Muscle of back (tissue), 11 donors: Measurements from ENCODE around the gene IFTAP. TPM values are rescaled to one million over a fixed set of nuclear protein-coding genes. Genes with fewer than 3 reads are reported as not detected.

Source experiments
- DNase-seq, 3 donors: peaks; one replicate each; pipeline versions ENCODE4 v3.0.0 to v3.0.0-alpha.2; 2013
- polyA plus RNA-seq, 10 donors: library from polyadenylated mRNA; unstranded; fragments of 120-200 nt; gene quantifications; one replicate each; pipeline ENCODE4 v1.2.1, GENCODE V29; 2013; ENCODE audit not compliant: insufficient read length in 10 of 10

The IFTAP gene
- polyA plus RNA-seq, 10 donors = 31.0 to 57.6 (median 46.3) TPM

DNA sequence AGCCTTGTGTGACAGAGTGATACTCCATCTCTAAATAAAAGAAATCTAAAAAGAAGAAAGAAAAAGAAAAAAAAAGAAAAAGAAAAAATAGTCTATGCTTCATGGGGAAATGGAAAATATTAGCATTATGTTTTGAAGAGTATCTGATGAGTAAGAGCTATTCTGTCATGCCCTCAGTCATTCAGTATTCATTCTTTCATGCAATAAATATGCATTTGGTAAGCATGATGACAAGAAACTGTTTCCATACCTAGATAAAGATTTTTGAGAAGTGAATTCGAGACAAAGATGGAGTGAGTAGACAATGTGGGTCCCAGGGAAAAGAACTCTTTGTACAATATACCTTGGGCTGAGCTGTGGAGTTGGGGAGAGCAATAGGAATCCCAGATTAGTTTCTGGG lies 6.2 kb upstream of the IFTAP start:
- no peak for DNase-seq

DNA sequence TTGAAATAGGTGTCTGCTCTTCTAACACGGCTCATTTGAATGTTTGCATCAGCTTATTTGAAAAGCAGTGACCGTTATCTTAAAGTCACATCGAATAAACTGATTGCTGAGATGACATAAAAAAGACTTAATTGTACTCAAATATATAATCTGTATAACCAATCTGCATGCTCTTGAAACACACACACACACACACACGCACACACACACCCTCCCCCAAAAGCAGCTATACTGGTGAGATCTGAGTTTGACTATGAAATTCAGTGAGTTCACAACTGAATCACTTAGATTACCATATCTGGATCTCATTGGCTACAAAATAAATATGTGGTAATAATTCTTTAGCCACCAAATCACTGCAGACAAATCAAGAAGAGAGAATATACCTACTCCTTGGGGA lies 3.8 kb upstream of the IFTAP start:
- no peak for DNase-seq

DNA sequence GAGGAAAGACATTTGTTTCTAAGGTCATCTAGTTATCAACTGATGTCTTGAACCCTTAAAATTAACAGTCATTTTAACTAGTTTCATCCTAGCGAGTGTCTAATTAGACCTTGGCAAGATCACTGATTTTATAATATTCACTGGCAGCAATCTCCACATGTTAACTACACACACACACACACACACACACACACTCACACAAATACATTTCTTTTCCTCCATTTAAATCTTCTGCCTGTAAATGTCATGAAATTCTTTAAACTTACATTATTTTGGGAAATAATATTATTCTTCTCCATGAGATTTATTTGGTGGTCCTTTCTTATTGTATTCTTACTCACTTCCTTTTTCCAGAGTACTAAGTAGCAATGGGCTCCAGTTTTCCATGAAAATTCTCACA lies 2.9 kb upstream of the IFTAP start:
- no peak for DNase-seq

- no peak for DNase-seq
Measured at GRCh38 chr11:36596880-36597279, 2.6 kb downstream of the IFTAP start.

- no peak for DNase-seq
Measured at GRCh38 chr11:36598051-36598450, 3.7 kb downstream of the IFTAP start, which contains the start of gene RAG2. RAG2 (minus strand) TSS chr11:36598236; CDS start chr11:36594168, 4,068 bp downstream.

- no peak for DNase-seq
Measured at GRCh38 chr11:36600180-36600579, 5.9 kb downstream of the IFTAP start.

- DNase-seq = no peak
Measured at GRCh38 chr11:36601155-36601554, 6.9 kb downstream of the IFTAP start.

DNA sequence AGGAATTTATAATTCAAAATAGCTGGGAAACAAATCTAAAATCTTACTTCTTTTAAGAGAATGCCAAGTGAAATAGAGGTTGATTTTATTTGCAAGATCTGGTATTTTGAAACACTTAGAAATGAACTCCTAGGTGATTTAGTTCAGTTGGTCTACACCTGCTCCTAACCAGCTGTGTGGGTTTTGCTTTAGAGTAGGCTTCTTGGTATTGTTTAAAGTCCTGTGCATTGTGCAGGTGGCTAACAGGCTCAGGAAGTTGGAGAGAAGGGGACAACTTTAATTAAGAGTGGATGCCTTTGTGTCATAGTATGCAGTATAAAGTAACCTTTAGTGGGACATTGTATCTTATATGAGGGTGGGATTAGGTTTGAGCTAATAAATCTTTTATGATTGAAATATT lies 7.8 kb downstream of the IFTAP start:
- no peak for DNase-seq

- DNase-seq = no peak
Measured at GRCh38 chr11:36605221-36606216, 11.2 kb downstream of the IFTAP start.

DNA sequence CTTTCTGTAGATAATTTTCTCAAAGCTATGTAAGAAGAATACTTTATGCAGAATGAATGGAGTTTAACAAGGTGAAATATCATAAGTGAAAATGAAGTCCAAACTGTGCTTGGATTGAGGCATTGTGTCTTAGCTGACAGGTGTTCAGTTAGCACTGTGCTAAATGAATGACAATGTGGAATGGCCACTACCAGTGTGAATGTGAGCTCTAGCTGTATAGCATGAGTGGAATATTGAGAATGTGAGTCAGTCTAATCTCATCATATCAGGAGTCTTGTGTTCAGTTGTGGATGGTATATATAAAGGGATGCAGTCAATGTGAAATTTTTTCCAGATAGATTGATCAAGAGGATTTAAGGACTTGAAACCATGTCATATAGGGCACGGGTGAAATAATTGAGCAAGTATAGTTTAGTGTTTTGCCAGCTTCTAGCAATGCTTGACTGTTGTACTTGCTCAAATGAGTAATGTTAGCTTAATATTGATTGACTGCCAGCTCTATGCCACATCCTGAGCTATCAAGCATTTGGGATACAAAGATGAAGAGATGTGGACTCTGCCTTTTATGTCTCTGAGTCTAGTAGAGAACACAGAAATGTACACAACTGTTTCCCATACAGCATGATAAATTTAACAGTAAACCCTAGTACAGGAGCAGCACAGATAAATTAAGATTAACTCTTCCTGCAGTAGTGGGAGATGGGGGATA lies 14.3 kb downstream of the IFTAP start:
- no peak for DNase-seq

GRCh38 chr11:36609383-36609782 lies 15.1 kb downstream of the IFTAP start:
- no peak for DNase-seq

DNA sequence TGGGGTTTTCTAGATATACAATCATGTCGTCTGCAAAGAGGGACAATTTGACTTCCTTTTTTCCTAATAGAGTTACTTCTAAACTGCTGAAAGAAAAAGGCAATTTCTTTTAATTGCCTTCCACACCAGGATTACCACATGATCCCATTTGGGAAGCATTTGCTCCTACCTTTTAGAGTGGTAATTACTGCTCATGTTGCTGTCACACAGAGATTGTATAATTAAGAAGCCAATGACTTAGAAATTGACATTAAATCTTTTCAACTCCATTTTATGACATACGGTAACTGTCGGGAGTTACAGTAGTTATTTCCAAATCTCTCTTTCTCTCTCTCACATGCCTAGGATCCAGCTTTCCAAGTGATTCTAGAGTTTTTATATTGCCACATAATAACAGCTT lies 21.5 kb downstream of the IFTAP start:
- no peak for DNase-seq

GRCh38 chr11:36617543-36618362 lies 23.5 kb downstream of the IFTAP start:
- no peak for DNase-seq

GRCh38 chr11:36618363-36619047 lies 24.2 kb downstream of the IFTAP start:
- no peak for DNase-seq

- DNase-seq = peak; percentile 9 to 39 (median 15)
Measured at GRCh38 chr11:36619502-36619901, 25.2 kb downstream of the IFTAP start.

- no peak for DNase-seq
Measured at GRCh38 chr11:36620246-36620645, 25.9 kb downstream of the IFTAP start.

- DNase-seq = peak; percentile 14 to 58 (median 31)
Measured at GRCh38 chr11:36622431-36623136, 28.3 kb downstream of the IFTAP start.

- no peak for DNase-seq
Measured at GRCh38 chr11:36623494-36623893, 29.2 kb downstream of the IFTAP start.

DNA sequence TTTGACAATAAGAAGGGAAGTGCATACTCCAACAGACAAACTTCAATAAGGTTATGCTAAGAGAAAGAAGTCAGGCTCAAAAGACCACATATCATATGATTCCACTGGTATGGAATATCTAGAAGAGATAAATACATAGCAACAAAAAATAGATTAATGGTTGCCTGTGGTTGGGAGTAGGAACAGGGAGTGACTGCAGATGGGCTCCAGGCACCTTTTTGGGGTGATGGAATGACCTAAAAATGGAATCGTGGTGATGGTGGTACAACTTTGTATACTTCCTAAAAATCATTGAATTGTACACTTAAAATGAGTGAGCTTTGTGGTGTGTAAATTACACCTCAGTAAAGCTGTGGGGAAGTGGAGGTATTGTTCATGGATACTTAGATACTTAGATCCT lies 32.7 kb downstream of the IFTAP start:
- DNase-seq = no peak

DNA sequence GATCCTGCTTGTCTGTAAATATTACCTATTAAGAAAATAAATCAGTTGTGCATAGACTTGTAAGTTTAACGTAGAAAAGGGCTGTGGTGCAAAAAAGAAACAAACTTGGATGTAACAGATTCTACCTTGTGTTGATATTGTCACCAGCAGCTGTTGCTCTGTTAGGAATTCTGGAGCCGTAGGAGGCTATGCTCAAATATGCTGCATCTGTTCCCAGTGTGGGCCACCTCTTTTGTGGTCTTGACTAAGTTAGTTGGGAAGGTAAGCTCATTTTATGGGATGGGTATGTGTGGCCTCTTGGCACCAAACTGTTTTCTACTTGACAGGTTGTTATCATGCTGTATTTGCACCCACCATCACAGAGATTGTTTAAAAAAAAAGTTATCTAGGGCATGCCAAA lies 33.2 kb downstream of the IFTAP start:
- no peak for DNase-seq

GRCh38 chr11:36628141-36628540 lies 33.8 kb downstream of the IFTAP start:
- no peak for DNase-seq
